Stimulated activated CD4-positive, alpha-beta T cell treated with anti-CD3 and anti-CD28 coated beads, Interleukin-12 subunit alpha, Interleukin-12 subunit beta, amount 100 ng/mL, for 24 hours (primary cell): ENCODE results near the gene PSKH1.
"Not testable (repeated sequence)": the region's sequence is repeated elsewhere in the genome, so short reads cannot be mapped to it uniquely, and the experiment has no call there.

Experiments
- DNase-seq, 2 experiments: peaks; one replicate each; pipeline ENCODE4 v3.0.0-alpha.2; 2020; ENCODE audit warnings: low read depth in 2 of 2

PSKH1 gene

DNA sequence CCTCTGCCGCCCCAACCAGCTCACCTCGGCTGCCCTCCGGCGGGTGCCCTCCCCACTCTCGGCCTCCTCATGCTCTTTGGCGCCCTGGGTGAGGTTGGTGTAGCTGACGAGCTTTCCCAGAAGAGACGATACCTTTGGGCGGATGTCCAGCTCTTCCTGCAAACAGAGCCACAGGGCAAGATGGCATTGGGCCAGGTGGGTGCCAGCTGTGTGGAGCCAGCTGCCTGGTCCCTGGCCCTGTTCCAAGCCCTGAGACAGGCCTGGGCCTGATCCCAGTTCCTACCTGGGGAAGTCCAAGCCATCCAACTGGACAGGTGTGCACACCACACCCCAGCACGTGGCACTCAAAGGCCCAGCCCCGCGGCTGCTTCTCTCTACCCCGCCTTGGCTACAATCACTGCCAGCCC is 68.5 kb downstream of the PSKH1 start:
- no peak for DNase-seq

DNA sequence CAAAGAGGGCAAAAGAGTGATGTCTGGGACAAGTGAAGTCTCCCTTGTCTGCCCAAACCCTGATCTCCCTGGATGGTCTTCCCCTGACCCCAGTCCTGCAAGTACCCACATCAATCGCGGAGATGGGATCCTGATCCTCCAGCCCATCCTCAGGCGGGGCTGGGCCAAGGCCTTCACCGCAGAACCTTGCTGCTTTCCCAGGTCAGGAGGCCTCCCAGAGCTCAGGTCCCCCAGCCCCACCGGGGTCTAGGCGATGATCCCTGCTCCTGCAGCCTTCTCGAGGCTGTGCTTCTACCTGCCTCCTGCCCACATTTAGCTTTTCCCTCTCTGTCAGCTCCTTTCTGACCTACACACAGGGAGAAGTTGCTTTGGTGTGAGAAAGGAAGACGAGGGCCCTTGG is 69.1 kb downstream of the PSKH1 start:
- no peak for DNase-seq

DNA sequence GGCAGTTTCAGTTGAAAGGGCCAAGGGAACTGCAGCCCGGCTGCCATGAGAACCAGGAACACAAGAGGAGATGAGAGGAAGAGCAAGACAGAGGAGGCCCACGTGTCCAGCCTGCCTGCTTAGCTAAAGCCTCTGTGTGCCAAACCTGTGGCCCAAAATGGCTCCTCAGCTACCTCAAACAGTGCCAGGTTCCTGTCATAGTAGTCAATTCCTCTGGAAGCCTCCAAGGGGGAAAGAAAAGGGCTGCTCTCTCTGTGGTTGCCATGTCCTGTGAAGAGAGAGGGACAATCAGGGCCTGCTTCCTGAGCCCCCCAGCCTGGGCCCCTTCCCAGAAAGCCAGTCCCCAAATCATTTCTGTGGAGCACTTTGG is 70.2 kb downstream of the PSKH1 start:
- no peak for DNase-seq

DNA sequence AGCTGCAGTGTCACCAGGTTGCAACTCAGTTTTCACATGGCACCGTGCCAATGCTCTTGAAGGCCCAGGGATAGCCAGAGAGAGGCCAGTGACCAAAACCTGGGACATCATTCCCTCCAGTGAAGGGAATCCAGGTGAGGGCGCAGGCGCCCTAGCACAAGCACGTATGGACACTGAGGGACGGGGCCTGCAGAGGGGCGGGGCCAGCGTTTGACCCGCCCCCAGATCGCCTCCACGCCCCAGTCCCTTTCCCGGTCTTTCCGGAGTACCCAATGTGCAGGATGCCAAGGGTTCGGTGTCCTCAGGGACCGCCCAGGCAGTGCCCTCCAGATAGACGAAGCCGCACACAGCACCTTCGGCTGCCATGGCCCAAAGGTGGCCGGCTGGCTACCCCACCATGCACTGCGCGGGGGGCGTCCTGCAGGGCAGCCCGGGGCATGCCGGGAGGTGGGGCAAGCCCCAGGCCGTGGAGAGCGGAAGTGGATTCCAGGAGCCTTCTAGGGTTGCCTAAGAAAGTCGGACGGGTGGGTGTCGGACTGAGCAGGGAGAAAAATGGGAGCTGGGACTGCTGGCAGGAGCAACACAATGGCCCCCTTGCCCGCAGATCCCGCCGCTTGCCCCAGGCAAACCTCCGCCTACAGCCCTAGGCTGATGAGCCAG is 70.7 kb downstream of the PSKH1 start:
- DNase-seq, result no peak

DNA sequence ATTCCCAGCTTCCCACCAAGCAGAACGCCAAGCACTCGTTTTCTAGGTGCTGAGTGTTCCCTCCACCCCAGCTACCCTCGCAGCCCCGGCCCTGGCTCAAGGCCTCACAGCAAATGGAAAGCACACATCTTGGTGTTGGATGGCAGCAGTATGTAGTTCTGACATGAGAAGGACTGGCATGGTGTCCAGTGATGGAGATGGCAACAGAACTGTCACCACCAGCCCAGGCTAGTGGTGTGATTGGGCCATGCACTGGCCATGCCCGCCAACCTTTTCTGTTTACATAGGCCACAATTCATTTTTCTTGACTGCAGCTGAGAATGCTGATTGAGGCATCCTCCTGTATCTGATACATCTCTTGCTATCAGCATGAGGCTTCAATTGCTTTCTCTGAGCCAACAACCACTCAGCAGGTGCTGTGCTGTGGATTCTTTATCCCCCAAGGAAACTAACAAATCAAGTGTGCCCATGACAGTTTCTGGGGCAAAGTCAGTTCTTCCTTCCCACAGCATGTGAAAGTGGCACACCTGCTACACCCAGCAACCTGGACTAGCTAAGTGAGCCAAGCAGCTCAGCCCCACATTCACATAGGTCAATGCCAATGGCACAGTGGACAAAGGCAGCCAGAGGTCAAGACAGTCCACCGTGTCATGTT is 71.5 kb downstream of the PSKH1 start:
- no peak for DNase-seq

DNA sequence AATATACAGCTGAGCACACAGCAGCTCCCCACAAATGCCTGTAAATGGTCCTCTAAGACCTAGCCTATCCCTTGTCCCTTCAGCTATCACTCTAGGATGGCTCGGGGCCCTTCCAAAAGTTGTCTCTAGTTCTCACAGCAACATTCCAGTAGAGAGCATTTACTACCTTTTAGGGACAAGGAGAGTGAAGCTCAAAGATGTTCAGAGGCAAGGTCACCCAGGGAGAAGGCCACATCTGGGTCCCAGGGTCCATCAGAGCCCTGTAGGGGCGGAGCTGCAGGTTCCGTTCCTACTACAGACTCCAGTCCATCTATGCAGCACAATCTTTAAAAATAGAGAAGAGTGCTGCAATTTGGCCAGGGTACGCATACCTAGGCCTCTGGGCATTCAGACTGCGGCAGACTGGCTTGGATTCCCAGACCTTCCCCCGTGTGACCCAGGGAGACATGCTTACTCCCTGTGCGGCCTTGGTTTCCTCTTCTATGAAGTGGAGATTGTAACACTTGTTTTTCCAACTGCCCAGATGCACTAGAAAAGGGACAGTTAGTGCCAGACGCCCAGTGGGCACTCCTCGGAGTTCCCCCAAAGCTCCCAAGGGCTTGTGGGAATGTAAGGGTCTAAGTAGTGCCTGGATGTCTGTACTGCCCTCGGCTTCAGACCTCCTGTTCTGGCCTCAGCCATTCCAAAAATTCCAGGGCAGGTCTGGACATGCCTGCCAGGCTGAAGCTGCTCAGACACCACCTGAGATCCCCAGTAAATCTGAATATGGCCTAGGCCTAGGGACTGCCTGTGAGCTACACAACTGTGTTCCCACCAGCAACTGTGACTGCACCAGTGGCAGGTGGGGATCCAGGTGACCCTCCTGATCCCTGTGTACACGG is 72.9 kb downstream of the PSKH1 start:
- DNase-seq, result no peak

DNA sequence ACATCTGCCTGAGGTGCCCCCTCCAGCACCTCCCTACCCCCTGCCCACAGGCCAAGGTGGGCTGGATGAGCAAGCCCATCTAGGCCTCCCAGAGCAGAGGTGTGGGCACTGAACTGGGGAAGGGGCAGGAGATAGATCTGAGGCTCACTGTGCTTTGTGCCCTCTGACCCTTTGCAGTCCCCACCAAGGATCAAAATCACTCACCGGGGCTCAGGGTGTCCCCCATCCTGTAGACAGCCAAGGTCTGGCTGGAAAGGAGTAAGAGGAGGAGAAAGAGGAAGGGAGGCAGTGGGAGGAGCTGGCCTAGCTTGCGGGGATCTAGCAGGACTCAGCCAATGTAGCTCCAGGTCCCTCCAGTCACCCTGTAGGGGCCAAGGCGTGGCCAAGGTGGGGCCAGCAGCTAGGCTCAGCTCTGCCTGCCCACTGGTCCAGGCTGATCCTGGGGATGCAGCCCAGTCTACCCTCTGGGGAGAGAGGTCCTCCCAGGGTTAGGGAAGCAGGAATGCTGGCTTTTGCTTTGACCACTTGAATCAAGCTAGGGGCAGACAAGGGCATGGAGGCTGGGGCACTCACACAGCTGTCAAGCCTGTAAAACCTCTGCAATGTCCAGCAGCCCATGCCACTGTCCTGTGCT is 73.6 kb downstream of the PSKH1 start:
- DNase-seq, result no peak

DNA sequence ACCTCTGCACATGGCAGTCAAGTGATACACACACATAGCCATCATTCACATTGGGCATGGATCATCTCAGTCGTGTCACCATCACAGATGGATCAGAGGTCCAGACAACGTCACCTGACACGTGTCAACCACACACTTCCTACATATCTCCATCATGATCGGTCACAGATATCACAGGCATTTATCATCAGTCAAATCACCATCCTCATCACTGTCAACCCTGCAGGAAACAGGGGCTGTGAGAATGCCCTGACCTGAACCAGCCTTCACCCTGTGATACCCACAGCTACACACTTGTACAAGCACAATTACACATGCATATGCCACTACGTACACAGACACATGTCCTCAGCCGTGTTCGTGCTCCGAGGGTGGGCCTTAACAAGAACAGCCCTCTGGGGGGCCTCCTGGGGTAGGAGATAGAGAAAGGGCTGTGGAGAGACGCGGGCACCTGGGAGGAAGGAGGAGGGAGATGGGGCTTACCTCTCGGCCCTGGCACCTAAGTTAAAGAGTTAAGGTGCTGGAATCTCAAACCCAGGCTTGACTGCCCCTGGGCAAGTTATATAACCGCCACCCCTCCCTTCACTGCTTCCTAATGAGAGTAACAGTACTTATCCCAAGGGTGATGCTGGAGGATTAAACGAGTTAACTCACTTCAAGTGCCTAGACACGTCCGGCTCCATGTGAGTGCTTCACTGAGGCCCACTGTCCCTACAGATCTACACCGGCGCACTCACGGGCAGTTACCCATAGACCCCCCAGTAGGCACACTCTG is 74.3 kb downstream of the PSKH1 start:
- DNase-seq, result no peak

DNA sequence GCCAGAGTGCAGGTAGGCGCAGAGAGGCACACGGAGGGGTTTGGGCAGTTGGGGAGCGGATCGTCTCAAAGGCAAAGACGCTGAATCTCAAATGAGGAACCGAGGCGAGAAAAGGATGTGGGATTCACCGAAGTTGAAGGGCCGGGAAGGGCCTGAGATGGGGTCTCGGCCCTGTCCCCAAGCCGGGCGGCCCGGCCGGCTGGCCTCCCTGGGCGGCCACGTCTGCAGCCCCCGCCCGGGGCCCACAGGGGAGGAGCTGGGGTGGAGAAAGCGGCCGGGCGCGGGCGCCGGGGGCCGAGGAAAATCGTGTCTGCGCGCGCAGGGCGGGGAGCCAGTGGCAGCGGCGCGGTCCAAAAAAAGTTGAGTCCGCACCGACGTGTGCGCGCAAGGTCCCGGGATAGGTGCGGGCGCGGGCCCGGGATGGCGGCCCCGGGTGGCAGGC is 74.9 kb downstream of the PSKH1 start:
- peak in 1 of 2 experiments; percentile 39 for DNase-seq

DNA sequence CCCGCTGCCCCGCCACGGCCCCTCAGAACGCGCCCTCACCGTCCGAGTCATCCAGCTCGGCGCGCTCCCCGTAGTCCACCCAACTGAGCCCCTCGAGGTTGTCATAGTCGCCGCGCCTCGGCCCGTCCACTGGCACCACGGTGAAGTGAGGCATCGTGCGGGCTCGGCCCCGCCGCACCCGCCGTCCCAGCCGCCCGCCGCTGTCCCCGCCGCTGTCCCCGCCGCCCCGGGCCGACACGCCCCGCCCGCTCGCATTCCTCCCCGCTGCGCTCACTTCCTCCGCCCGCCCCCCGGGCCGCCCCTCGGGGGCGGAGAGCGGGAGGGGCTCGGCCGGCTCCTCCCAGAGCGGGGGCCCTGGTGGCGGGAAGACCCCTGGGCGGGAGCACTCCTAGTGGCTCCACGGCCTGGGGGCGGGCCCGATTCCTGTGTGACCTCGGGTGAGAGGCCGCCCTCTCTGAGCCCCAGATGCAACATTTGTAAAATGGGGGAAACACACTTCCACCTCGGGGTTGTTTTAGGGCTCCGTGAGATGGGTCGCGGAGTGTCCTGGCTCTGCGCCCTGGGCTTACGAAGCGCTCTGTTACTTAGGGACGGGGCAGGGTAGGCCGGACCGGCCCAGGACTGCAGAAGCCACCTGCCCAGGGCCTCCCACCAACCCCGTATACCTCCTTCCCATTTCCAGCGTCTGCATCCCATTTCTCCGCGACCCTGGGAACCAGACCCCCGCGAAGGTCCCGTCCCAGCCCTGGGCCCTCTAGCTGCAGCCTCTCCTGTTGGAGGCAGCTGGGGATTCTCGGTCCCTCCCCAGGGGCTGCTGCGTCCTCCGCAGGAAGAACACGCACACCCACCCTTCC is 75.6 kb downstream of the PSKH1 start, which contains the start of gene SLC12A4:
Gene SLC12A4 (minus strand): TSS at position 238 of the 854 bp plus-strand sequence. CDS start 84 bp downstream, at position 154.
- DNase-seq, result peak; percentile 71 to 85

DNA sequence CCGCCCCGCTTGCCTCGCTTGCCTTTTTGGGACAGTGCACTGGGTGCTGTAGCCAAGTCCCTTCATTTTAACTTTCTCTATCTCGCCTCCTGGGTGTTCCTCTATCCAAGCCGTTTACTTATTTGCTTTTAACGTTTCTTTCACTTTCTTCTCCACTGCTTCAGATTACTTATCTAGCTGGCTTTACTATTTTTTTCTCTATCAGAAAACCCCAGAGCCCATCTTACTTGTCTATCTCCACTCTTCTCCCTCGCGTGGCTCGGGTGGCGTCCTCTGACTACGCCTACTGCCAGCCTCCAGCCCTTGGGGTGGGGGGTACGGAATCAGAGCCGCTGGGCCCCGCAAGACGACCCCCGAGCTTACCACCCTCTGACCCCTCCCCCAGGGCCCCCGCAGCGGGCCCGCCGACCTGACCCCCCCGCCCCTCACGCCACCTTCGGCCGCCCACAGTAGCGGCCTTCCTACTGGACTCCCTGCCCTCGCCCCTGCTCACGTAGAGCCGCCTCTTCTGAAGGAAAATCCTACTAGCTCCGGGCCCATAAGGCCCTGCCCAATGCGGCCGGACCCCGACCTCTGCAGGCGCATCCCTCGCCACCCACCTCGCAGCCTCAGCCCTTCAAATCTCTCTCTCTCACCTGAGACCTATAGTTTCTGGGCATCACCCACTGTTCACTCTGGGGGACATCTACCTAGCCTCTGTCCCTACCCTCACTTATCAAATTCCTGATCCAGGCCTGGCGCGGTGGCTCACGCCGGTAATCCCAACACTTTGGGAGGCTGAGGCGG is 76.4 kb downstream of the PSKH1 start:
- no peak for DNase-seq

DNA sequence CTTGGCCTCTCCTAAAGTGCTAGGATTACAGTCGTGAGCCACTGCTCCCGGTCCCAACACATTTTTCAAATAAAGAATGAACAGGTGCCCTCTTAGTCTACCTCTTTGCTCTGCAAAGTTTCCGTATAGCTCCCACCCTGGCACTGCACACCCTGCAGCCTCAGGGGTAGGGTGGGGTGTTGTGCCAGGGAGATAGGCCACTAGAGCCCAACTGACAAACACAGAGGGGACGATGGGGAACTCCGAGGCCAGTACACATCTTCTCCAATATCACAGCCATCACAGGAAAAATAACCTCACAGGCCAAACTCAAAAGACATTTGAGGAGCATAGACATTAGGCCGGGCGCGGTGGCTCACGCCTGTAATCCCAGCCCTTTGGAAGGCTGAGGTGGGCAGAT is 78.1 kb downstream of the PSKH1 start:
- DNase-seq, result no peak

DNA sequence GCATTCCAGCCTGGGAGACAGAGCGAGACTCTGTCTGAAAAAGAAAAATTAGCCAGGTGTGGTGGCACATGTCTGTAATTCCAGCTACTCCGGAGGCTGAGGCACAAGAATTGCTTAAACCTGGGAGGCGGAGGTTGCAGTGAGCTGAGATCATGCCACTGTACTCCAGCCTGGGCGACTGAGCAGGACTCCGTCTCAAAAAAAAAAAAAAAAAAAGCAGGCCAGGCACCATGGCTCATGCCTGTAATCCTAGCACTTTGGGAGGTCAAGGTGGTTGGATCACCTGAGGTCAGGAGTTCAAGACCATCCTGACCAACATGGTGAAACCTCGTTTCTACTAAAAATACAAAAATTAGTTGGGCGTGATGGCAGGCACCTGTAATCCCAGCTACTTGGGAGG is 79.2 kb downstream of the PSKH1 start:
- not testable (repeated sequence) for DNase-seq

DNA sequence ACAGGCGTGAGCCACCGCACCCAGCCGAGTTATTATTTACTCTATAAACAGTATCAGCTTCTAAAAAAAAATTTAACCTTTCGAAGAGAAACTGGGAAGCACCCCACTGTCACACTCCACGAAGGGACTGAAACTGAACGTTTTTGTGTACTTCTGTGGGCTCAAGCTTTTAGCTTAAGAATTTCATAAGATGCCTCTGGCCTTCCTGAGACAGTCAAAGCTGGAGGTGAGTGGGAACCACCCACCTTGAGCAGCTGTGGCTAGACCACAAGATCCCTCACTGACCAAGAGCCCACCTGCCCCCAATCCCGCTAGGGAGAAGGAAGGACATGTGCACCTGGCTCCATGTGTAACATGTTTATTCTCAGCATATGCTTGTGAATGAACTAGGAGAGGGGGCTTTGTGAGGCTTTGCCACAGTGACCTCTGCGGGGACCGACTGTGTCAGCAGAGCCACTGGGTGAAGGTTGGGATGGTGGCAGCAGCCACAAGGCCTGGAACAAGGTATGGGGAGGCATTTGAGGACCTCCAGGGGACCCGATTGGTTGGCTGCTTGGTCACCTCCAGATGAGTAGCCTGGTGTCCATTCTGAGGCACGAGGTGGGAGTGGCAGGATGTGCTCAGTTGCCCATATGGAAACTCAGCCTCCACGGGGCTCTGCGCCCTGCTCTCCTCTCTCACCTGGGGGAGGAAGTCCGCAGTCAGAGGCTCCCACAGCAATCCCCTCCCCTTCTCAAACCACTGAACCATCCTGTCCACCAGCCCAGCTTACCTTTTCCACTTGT is 82.5 kb downstream of the PSKH1 start:
- no peak for DNase-seq

DNA sequence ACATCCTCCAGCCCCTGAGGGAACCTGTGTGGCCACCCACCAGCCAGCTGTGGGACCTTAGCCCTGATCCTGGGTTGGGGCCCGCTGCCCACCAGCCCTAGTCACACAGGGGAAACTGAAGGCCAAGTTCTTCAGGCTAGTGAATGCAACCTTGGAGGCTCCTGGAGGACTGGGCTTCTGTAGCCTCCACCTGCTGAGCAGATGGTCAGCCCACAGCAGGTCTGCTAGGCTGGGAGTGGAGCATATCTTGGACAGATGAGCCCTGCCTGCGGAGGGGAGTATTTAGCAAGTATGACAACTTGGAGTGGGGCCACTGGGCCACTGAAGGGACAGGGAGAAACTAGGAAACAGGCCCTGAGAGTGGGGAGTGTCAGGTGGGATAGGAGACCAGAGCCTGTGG is 83.2 kb downstream of the PSKH1 start:
- DNase-seq, result no peak

DNA sequence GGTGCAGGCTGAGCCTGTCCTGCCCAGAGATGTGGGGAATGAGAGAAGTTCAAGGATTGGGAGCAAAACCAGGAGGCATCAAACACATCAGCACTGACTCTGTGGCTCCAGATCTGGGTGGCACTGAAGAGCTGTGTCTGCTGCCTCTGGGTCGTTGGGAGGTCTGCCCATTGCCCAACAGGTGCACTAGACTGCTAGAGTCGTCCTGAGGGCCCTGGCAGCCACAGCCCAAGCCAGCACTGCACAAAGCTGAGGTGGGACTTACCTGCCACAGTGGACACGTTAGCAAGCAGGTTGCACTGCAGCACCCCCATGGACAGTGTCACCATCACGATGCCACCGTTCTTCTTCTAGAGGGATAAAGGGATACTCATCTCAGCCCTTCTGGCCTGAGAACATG is 84.0 kb downstream of the PSKH1 start:
- no peak for DNase-seq

DNA sequence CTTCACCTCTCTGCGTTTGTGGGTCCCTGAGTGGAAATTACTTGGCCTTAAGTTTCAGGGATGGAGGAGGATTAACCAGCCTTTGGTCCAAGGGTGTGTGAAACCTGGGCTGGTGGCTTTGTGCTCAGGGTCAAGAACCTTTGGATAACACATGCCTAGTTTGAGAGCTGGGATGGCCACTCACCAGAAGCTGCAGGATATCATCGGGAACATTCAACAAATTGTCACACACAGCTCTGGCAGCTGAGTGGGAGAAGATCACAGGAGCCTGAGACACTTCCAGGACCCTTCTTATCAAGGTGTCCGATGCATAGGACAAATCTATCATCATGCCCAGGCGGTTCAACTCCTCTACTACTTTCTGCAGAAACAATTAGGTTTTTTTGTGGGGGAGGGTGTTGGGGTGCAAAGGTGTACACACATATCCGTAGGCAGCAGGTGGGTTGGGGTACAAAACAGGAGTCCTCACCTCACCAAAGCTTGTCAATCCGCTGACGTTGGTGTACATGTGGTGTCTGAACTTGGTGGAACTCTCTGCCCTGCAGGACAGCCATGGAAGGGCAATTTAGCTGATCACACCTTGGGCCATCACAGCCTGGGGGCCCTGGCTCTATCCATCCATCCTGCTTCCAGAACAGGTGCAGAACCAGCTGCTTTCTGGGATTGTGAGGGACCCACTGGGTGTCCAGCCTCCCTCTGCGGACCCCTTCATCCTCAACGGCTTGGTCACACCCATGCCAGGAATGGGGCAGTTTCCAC is 84.6 kb downstream of the PSKH1 start:
- no peak for DNase-seq
